ENCODE data around the gene BMPR2. TPM values are rescaled to one million over a fixed set of nuclear protein-coding genes. Genes with fewer than 3 reads are reported as not detected.

BMPR2 gene
- total and polyA plus RNA-seq, 10 donors: 3.2 to 71.3 (median 50.4) TPM

- WGBS, 5 donors: 88 to 98% (median 90%) methylated on average over 1 of the region's 1 CpG
These were observed 76.6 kb downstream of the BMPR2 start for GRCh38 chr2:202452744-202453143.

GRCh38 chr2:202454536-202454935 is 78.4 kb downstream of the BMPR2 start:
- DNase-seq: no peak
- Histone ChIP-seq H3K4me1 (peaks cover 0 to 4% (median 0%) of the 10 kb centered on the region in 6 donors), H3K36me3 (no peaks in the 10 kb centered on the region), H3K27me3 (replicated peaks in 1 of 7) (no peaks in the 10 kb centered on the region), H3K27ac (no peak overlapping the region), H3K9me3 (no peaks in the 10 kb centered on the region), H3K4me3 (no peak overlapping the region)
- no peak for TF ChIP-seq POLR2A (IDR thresholded peaks at IDR 0.05)
- TF ChIP-seq CTCF (IDR thresholded peaks at IDR 0.05 in 8 of 11, conservative IDR thresholded peaks at IDR 0.05 in 3 of 11): no peak
- no peak for TF ChIP-seq POLR2AphosphoS5 (IDR thresholded peaks at IDR 0.05)
- intact Hi-C loops (cut with DNase I; ENCODE audit: low total_unique reads): no loop called here
- 84 to 89% (median 87%) methylated on average over 3 of the region's 3 CpGs for WGBS, 5 donors

More at GRCh38 chr2:202452744-202453143, 76.6 kb downstream of the BMPR2 start:
- no peak for TF ChIP-seq POLR2AphosphoS5 (IDR thresholded peaks at IDR 0.05)
- no peak for TF ChIP-seq CTCF (IDR thresholded peaks at IDR 0.05 in 8 of 11, conservative IDR thresholded peaks at IDR 0.05 in 3 of 11)
- TF ChIP-seq POLR2A (IDR thresholded peaks at IDR 0.05): no peak
- no peak overlapping the region for H3K4me3 ChIP-seq
- H3K9me3 ChIP-seq: no peaks in the 10 kb centered on the region
- peaks cover 0 to 4% (median 0%) of the 10 kb centered on the region in 6 donors for H3K4me1 ChIP-seq
- intact Hi-C loops (cut with DNase I; ENCODE audit: low total_unique reads): no loop called here
- H3K27me3 ChIP-seq (replicated peaks in 1 of 7): no peaks in the 10 kb centered on the region
- no peaks in the 10 kb centered on the region for H3K36me3 ChIP-seq
- no peak for DNase-seq
- H3K27ac ChIP-seq: no peak overlapping the region

GRCh38 chr2:202455114-202455513 is 79.0 kb downstream of the BMPR2 start:
- 90 to 100% (median 93%) methylated on average over 1 of the region's 1 CpG for WGBS, 5 donors
- peaks cover 0 to 4% (median 0%) of the 10 kb centered on the region in 6 donors for H3K4me1 ChIP-seq
- no peak for TF ChIP-seq CTCF (IDR thresholded peaks at IDR 0.05 in 8 of 11, conservative IDR thresholded peaks at IDR 0.05 in 3 of 11)
- no peak for TF ChIP-seq POLR2AphosphoS5 (IDR thresholded peaks at IDR 0.05)
- TF ChIP-seq POLR2A (IDR thresholded peaks at IDR 0.05): no peak
- no peak overlapping the region for H3K4me3 ChIP-seq
- intact Hi-C loops (cut with DNase I; ENCODE audit: low total_unique reads): no loop called here
- peaks cover 0 to 2% (median 0%) of the 10 kb centered on the region in 8 donors for H3K9me3 ChIP-seq
- DNase-seq: no peak
- H3K27me3 ChIP-seq (replicated peaks in 1 of 7): no peaks in the 10 kb centered on the region
- H3K27ac ChIP-seq: no peak overlapping the region
- H3K36me3 ChIP-seq: no peaks in the 10 kb centered on the region

GRCh38 chr2:202460119-202460518 is 84.0 kb downstream of the BMPR2 start:
- intact Hi-C loops (cut with DNase I; ENCODE audit: low total_unique reads): no loop called here
- no peak for TF ChIP-seq CTCF (IDR thresholded peaks at IDR 0.05 in 8 of 11, conservative IDR thresholded peaks at IDR 0.05 in 3 of 11)
- Histone ChIP-seq H3K9me3 (peaks cover 0 to 4% (median 0%) of the 10 kb centered on the region in 8 donors), H3K27ac (no peak overlapping the region), H3K27me3 (replicated peaks in 1 of 7) (no peaks in the 10 kb centered on the region), H3K4me1 (no peaks in the 10 kb centered on the region), H3K4me3 (no peak overlapping the region), H3K36me3 (peaks cover 0 to 7% (median 0%) of the 10 kb centered on the region in 6 donors)
- no peak for DNase-seq
- WGBS, 5 donors: 91 to 97% (median 96%) methylated on average over 2 of the region's 2 CpGs
